IMR-90 (cell line): Measurements from ENCODE around the gene NDFIP2. TPM values are rescaled to one million over a fixed set of nuclear protein-coding genes. Genes with fewer than 3 reads are reported as not detected.

ENCODE experiments used
- ATAC-seq: fragments of 200-7000 bp; cut with Tn5 transposase; 2 replicates; pipeline ENCODE4 v1.9.1; 2020; ENCODE audit warnings: low read depth, mild to moderate bottlenecking, moderate library complexity
- BruUV-seq: library from RNA; stranded (reverse); fragments of 400-500 nt; replicated peaks from 2 replicates; lab custom pipeline; 2021; lab: Mats Ljungman, UMichigan
- CTCF ChIA-PET: fragments of 300-600 bp; formaldehyde crosslinking; extraction: SDS; loops from one replicate; lab custom pipeline; 2021; ENCODE audit warnings: antibody characterized with exemption; lab: Yijun Ruan, JAX
- POLR2A ChIA-PET: fragments of 300-600 bp; sonication (Branson Sonifier 250); formaldehyde crosslinking; loops from one replicate; lab custom pipeline; 2022; ENCODE audit warnings: antibody characterized with exemption; ENCODE audit not compliant: unreplicated experiment; lab: Charles Lee
- DNase-seq: peaks from one replicate; pipeline ENCODE4 v3.0.0; 2013
- H2AFZ ChIP-seq: replicated peaks from 2 replicates; pipeline ENCODE3; 2013; ENCODE audit warnings: low read length, mild to moderate bottlenecking; ENCODE audit not compliant: poor library complexity
- H2AK5ac ChIP-seq: 2 replicates; pipeline ENCODE4 v1.6.1; 2013; ENCODE audit warnings: low read depth, low read length, inconsistent platforms
- H2AK9ac ChIP-seq: replicated peaks from 2 replicates; pipeline ENCODE3; 2013; ENCODE audit warnings: mild to moderate bottlenecking, low read depth, low read length, moderate library complexity; ENCODE audit not compliant: poor library complexity
- H2BK120ac ChIP-seq: 2 replicates; pipeline ENCODE4 v1.6.1; 2013; ENCODE audit warnings: low read depth, low read length, inconsistent platforms
- H2BK15ac ChIP-seq: 3 replicates; pipeline ENCODE4 v1.6.1; 2013; ENCODE audit warnings: low read depth, low read length, inconsistent platforms
- H2BK20ac ChIP-seq: 2 replicates; pipeline ENCODE4 v1.6.1; 2013; ENCODE audit warnings: low read depth, mild to moderate bottlenecking, inconsistent platforms, low read length, moderate library complexity
- H2BK5ac ChIP-seq: 2 replicates; pipeline ENCODE4 v1.6.1; 2013; ENCODE audit warnings: mild to moderate bottlenecking, low read depth, low read length, inconsistent platforms; ENCODE audit not compliant: poor library complexity, severe bottlenecking
- H3K14ac ChIP-seq: replicated peaks from 2 replicates; pipeline ENCODE4 v1.6.1; 2013; ENCODE audit warnings: low read depth, low read length, inconsistent platforms
- H3K18ac ChIP-seq: 2 replicates; pipeline ENCODE4 v1.6.1; 2013; ENCODE audit warnings: low read depth, low read length, control low read depth
- H3K23ac ChIP-seq: 2 replicates; pipeline ENCODE4 v1.6.1; 2013; ENCODE audit warnings: low read depth, low read length, inconsistent platforms
- H3K27ac ChIP-seq: 2 replicates; pipeline ENCODE4 v1.5.1; 2013; ENCODE audit warnings: mild to moderate bottlenecking, control low read depth, low read length; ENCODE audit not compliant: insufficient read depth
- H3K27me3 ChIP-seq: 2 replicates; pipeline ENCODE4 v1.6.1; 2013; ENCODE audit warnings: low read length; ENCODE audit not compliant: control insufficient read depth, insufficient read depth
- H3K36me3 ChIP-seq: 2 replicates; pipeline ENCODE4 v1.6.1; 2013; ENCODE audit warnings: low read length, mixed read lengths; ENCODE audit not compliant: control insufficient read depth, insufficient read depth
- H3K4ac ChIP-seq: 2 replicates; pipeline ENCODE4 v1.6.1; 2013; ENCODE audit warnings: low read depth, low read length, inconsistent platforms
- H3K4me1 ChIP-seq: 2 replicates; pipeline ENCODE4 v1.6.1; 2013; ENCODE audit warnings: low read length, mixed read lengths; ENCODE audit not compliant: control insufficient read depth, insufficient read depth
- H3K4me2 ChIP-seq: 2 replicates; pipeline ENCODE4 v1.6.1; 2013; ENCODE audit warnings: low read depth, mild to moderate bottlenecking, control low read depth, low read length, moderate library complexity
- H3K4me3 ChIP-seq: 2 replicates; pipeline ENCODE4 v1.5.1; 2013; ENCODE audit warnings: low read depth, mild to moderate bottlenecking, control low read depth, low read length, moderate library complexity; ENCODE audit not compliant: insufficient read depth
- H3K56ac ChIP-seq: 2 replicates; pipeline ENCODE4 v1.6.1; 2013; ENCODE audit warnings: low read length, inconsistent platforms; ENCODE audit not compliant: insufficient read depth; ENCODE audit errors: extremely low read depth
- H3K79me1 ChIP-seq, 2 experiments: 2 replicates each; pipeline ENCODE4 v1.6.1; 2013; ENCODE audit warnings: low read length in 2 of 2, inconsistent platforms in 1 of 2, low read depth in 1 of 2
- H3K9ac ChIP-seq: 2 replicates; pipeline ENCODE4 v1.6.1; 2013; ENCODE audit warnings: low read depth, low read length, control low read depth
- H3K9me1 ChIP-seq: 2 replicates; pipeline ENCODE4 v1.6.1; 2013; ENCODE audit warnings: low read length, inconsistent platforms; ENCODE audit not compliant: insufficient read depth
- H3K9me3 ChIP-seq: 2 replicates; pipeline ENCODE4 v1.6.1; 2013; ENCODE audit warnings: low read length; ENCODE audit not compliant: control insufficient read depth, insufficient read depth
- H4K20me1 ChIP-seq: 2 replicates; pipeline ENCODE4 v1.6.1; 2013; ENCODE audit warnings: low read length, inconsistent platforms; ENCODE audit not compliant: insufficient read depth
- H4K5ac ChIP-seq: 2 replicates; pipeline ENCODE4 v1.6.1; 2013; ENCODE audit warnings: mild to moderate bottlenecking, low read depth, low read length, control low read depth
- H4K8ac ChIP-seq, 2 experiments: 2 replicates each; pipeline ENCODE4 v1.6.1; 2013; ENCODE audit warnings: low read depth in 2 of 2, low read length in 2 of 2, control low read depth in 1 of 2, inconsistent platforms in 1 of 2
- H4K91ac ChIP-seq: 2 replicates; pipeline ENCODE4 v1.6.1; 2013; ENCODE audit warnings: low read depth, low read length, inconsistent platforms; ENCODE audit not compliant: insufficient read depth
- BHLHE40 ChIP-seq: fragments of 150-350 bp; IDR thresholded peaks from 2 replicates; pipeline ENCODE4 v1.6.1; 2016; ENCODE audit warnings: mild to moderate bottlenecking, low read depth, low read length
- CEBPB ChIP-seq: IDR thresholded peaks from 2 replicates; pipeline ENCODE4 v1.6.1; 2012; ENCODE audit warnings: low read depth, low read length, improper control_type of control experiment
- ELK1 ChIP-seq: fragments of 150-350 bp; IDR thresholded peaks from 2 replicates; pipeline ENCODE4 v1.6.1; 2016; ENCODE audit warnings: low read depth, mild to moderate bottlenecking, low read length, moderate library complexity, borderline replicate concordance
- FOS ChIP-seq: fragments of 150-350 bp; IDR thresholded peaks from 2 replicates; pipeline ENCODE4 v1.6.1; 2016; ENCODE audit warnings: low read depth, low read length
- MAFK ChIP-seq: IDR thresholded peaks from 2 replicates; pipeline ENCODE4 v1.6.1; 2012; ENCODE audit warnings: low read depth, low read length, improper control_type of control experiment
- NFE2L2 ChIP-seq: fragments of 150-350 bp; IDR thresholded peaks from 2 replicates; pipeline ENCODE4 v1.6.1; 2016; ENCODE audit warnings: low read depth, mild to moderate bottlenecking, low read length
- POLR2A ChIP-seq: IDR thresholded peaks from 2 replicates; pipeline ENCODE4 v1.6.1; 2012; ENCODE audit warnings: mild to moderate bottlenecking, low read depth, low read length
- RFX5 ChIP-seq: IDR thresholded peaks from 2 replicates; pipeline ENCODE4 v1.8.0; 2012; ENCODE audit warnings: low read depth, mild to moderate bottlenecking, low read length, moderate library complexity
- SMC3 ChIP-seq: fragments of 150-350 bp; IDR thresholded peaks from 2 replicates; pipeline ENCODE4 v1.6.1; 2016; ENCODE audit warnings: low read depth, mild to moderate bottlenecking, antibody characterized with exemption, low read length, moderate library complexity
- WGBS, 2 experiments: methylation state at CpG; one replicate each; pipeline versions ENCODE4 v1.1.5 to v1.1.7; 2013; ENCODE audit warnings: missing lambda C conversion rate in 2 of 2; ENCODE audit not compliant: insufficient read length in 1 of 2; ENCODE audit errors: extremely low coverage in 2 of 2; 5-methylcytosine and 5-hydroxymethylcytosine counted together
- dilution Hi-C: fragments of 300-500 bp; cut with HindIII; formaldehyde crosslinking; loops from one replicate; pipeline ENCODE4 v1.14.3; 2018; ENCODE audit warnings: low sequenced_read_pairs; ENCODE audit not compliant: unreplicated experiment
- in situ Hi-C: fragments of 300-500 bp; cut with MboI; formaldehyde crosslinking; loops from 3 replicates; pipeline ENCODE4 v1.14.3; 2019; ENCODE audit warnings: low sequenced_read_pairs, inconsistent platforms, mixed read lengths
- intact Hi-C: fragments of 100-400 bp; cut with micrococcal nuclease; formaldehyde crosslinking; loops from 2 replicates; pipeline ENCODE4 v1.10.0; 2022
- polyA plus RNA-seq, 3 experiments: library from polyadenylated mRNA; depleted of rRNA; stranded (reverse); fragments of >200 nt; gene quantifications; 2 replicates each; pipeline ENCODE4 v1.2.3, GENCODE V29; 2012; ENCODE audit warnings: low replicate concordance in 1 of 3
- total RNA-seq: library from RNA; depleted of rRNA; stranded (reverse); fragments of >200 nt; gene quantifications from 2 replicates; pipeline ENCODE4 v1.2.3, GENCODE V29; 2012

Gene NDFIP2
- total and polyA plus RNA-seq, 2 of the 4 experiments (the other 2 are of a cell fraction): 23.8 to 25.8 TPM

DNA sequence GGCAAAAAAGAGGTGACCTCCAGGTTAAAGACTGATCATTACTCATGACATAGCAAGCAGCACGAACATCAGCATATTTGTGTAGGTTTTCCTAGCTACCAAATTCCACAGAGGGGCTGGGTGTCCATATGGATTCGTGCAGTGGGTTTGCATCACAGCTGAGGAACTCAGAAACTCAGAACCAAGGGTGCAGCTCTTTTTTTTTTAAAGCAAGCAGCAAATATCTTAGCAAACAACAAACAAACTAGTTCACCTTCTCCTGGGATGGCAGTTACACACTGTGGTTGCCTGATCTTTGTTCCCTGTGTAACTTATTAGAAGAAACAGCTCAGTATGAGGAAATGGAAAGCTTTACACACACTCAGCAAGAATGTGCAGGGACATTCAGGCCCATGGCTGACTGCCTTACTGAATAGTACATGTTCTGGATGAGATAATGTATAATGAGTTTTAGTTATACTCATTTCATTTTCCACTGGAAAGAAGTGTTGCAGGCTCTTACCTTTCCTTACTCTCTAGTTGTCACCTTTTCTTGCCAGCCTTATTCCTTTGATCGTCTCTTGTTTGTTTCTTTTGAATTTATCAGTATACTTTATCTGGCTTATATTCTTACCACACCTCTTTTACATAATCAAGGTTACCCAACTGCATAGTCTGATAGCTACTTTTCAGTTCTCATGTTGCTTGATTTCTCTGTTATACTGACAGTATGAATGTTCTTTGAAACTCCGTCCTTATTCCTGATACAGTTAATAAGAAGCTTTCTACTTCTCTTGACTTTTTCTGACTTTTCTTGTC lies 4.3 kb downstream of the NDFIP2 start:
- Histone ChIP-seq H2BK120ac (peak overlapping the region; percentile 13; the same call in 1 of the 2 replicates), H3K18ac (peak overlapping the region; percentile 22; the same call in 1 of the 2 replicates), H4K20me1 (peaks cover 11% of the 10 kb centered on the region; the same call in 1 of the 2 replicates), H2AK9ac (no peak overlapping the region), H3K4me2 (peak overlapping the region; percentile 83), H3K4me3 (no peak overlapping the region), H3K4ac (peak overlapping the region; percentile 7; the same call in 1 of the 2 replicates), H3K27me3 (no peaks in the 10 kb centered on the region), H3K9me1 (peaks cover 5% of the 10 kb centered on the region), H3K9ac (no peak overlapping the region), H2BK20ac (peak overlapping the region; percentile 61; the same call in 1 of the 2 replicates), H3K4me1 (peaks cover 3% of the 10 kb centered on the region; the same call in 1 of the 2 replicates), H3K79me1 (peaks cover 24 to 51% of the 10 kb centered on the region in 2 experiments), H3K56ac (peak overlapping the region; percentile 5), H4K91ac (no peak overlapping the region), H3K9me3 (no peaks in the 10 kb centered on the region), H3K27ac (no peak overlapping the region), H3K36me3 (no peaks in the 10 kb centered on the region), H3K14ac (peak overlapping the region; percentile 61; the same call in 1 of the 2 replicates), H2BK15ac (no peak overlapping the region), H2AFZ (no peak overlapping the region), H2AK5ac (no peak overlapping the region), H3K23ac (peak overlapping the region; percentile 1; the same call in 1 of the 2 replicates), H4K8ac (peak overlapping the region in 1 of 2 experiments; percentile 7; a peak in 1 of 4 replicates), H2BK5ac (peak overlapping the region; percentile 61), H4K5ac (no peak overlapping the region)
- no TSS peak for BruUV-seq
- dilution Hi-C loops: no loop called here
- TF ChIP-seq POLR2A: no peak
- TF ChIP-seq CEBPB: peak; percentile 66
- no peak for TF ChIP-seq RFX5
- TF ChIP-seq ELK1: no peak
- TF ChIP-seq FOS: no peak
- peak; percentile 71 for TF ChIP-seq MAFK
- no peak for TF ChIP-seq SMC3
- TF ChIP-seq NFE2L2: no peak
- TF ChIP-seq BHLHE40: peak; percentile 69; the same call in 1 of the 2 replicates
- in situ Hi-C loops: no loop called here
- WGBS, 2 experiments: no CpG with 5 or more reads among the region's 4 CpGs
- CTCF ChIA-PET: interaction anchor here (0.7 to 2.3 kb wide), 3 partner anchors 11 to 61 kb away, joined by 3 to 7 read pairs (median 4); no protein-coding TSS in a partner anchor
- peak; percentile 27 for ATAC-seq
- peak; percentile 83 for DNase-seq
- POLR2A ChIA-PET: interaction anchor here (0.6 kb wide), 1 partner anchor 28 kb away, joined by 3 read pairs; no protein-coding TSS in a partner anchor
- intact Hi-C loops: no loop called here
